C4-2B (cell line): ENCODE results near the gene CDK14.

Experiments
- CTCF ChIP-seq: fragments of 450-650 bp; conservative IDR thresholded peaks from 2 replicates; pipeline ENCODE4 v1.5.1; 2017; ENCODE audit warnings: mild to moderate bottlenecking
- ZFX ChIP-seq: fragments of 450-650 bp; IDR thresholded peaks from 2 replicates; pipeline ENCODE4 v1.6.1; 2017

DNA sequence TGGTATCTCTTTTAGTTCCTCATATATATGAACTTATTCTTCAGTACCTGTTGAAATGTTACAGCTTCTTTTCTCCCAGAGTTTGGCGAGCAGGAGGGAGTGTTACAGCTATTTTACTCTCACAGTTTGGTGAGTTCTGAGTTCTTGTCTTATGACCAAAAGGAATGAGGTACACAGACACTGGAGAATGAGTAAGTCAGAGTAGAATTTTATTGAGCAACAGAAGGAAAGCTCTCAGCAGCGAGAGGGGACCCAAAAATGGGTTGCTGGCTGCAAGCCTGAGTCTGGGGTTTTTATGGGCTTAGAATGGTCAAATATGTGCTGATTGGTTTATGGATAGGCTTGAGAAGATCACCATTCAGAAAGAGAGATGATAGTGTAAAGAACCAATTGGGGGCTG lies 175.2 kb downstream of the CDK14 start:
- TF ChIP-seq CTCF, result no peak
- no peak for TF ChIP-seq ZFX
